ENCODE results near the gene RGS14.

RGS14 gene

GRCh38 chr5:177384134-177384533, 26.4 kb downstream of the RGS14 start, which contains the start of gene SLC34A1:
SLC34A1 (plus strand) TSS chr5:177384434; CDS start chr5:177385742, 1,308 bp downstream.
- no peak for DNase-seq

GRCh38 chr5:177385720-177386119, 28.0 kb downstream of the RGS14 start:
- no peak for DNase-seq

- no peak for DNase-seq
Observed at GRCh38 chr5:177386542-177386941, 28.8 kb downstream of the RGS14 start.

- DNase-seq = no peak
Observed at GRCh38 chr5:177387405-177387804, 29.7 kb downstream of the RGS14 start.

GRCh38 chr5:177388521-177389052, 30.9 kb downstream of the RGS14 start:
- no peak for DNase-seq

- DNase-seq = no peak
Observed at GRCh38 chr5:177389241-177390169, 31.8 kb downstream of the RGS14 start.

- peak; percentile 52 to 67 for DNase-seq
Observed at GRCh38 chr5:177390363-177391300, 32.9 kb downstream of the RGS14 start.

- no peak for DNase-seq
Observed at GRCh38 chr5:177392765-177393164, 35.0 kb downstream of the RGS14 start.

- DNase-seq = no peak
Observed at GRCh38 chr5:177393206-177393765, 35.6 kb downstream of the RGS14 start.

- no peak for DNase-seq
Observed at GRCh38 chr5:177393990-177394389, 36.3 kb downstream of the RGS14 start.

GRCh38 chr5:177396078-177396477, 38.4 kb downstream of the RGS14 start:
- no peak for DNase-seq

GRCh38 chr5:177396807-177397206, 39.1 kb downstream of the RGS14 start:
- no peak for DNase-seq

GRCh38 chr5:177397875-177398390, 40.2 kb downstream of the RGS14 start:
- DNase-seq = no peak

GRCh38 chr5:177399997-177400868, 42.5 kb downstream of the RGS14 start, which contains the start of gene PFN3:
PFN3 (minus strand) TSS chr5:177400661; CDS start chr5:177400576, 85 bp downstream.
- DNase-seq = no peak

GRCh38 chr5:177402271-177403043, 44.7 kb downstream of the RGS14 start:
- peak; percentile 49 to 71 for DNase-seq

- DNase-seq = peak in 1 of 2 experiments; percentile 51
Observed at GRCh38 chr5:177403102-177403791, 45.5 kb downstream of the RGS14 start.

- DNase-seq = peak; percentile 39 to 62
Observed at GRCh38 chr5:177403792-177404640, 46.3 kb downstream of the RGS14 start.

GRCh38 chr5:177404641-177405179, 47.0 kb downstream of the RGS14 start:
- no peak for DNase-seq

GRCh38 chr5:177405312-177405711, 47.6 kb downstream of the RGS14 start:
- no peak for DNase-seq
